ENCODE data around the gene TANGO2. TPM values are rescaled to one million over a fixed set of nuclear protein-coding genes. Genes with fewer than 3 reads are reported as not detected.
A peak's percentile ranks its signal among the peaks of the same experiment; 100 is the strongest.

The TANGO2 gene
- total RNA-seq, 1 donor from 2014 or later, result 10.0 TPM

- Mint-ChIP-seq H3K27me3 (ENCODE audit: insufficient read depth, low read depth) (peaks cover 26% of the 10 kb centered on the region), H3K36me3 (no peaks in the 10 kb centered on the region), H3K27ac (no peak overlapping the region), H3K9me3 (no peaks in the 10 kb centered on the region), H3K4me3 (no peak overlapping the region), H3K4me1 (peaks cover 14% of the 10 kb centered on the region)
- no peaks in the 10 kb centered on the region for H3K9me3 ChIP-seq (ENCODE audit: low read depth)
- H3K27ac ChIP-seq, result no peak overlapping the region
- H3K4me3 ChIP-seq, result peak overlapping the region; percentile 55
- H3K4me2 ChIP-seq, result peak overlapping the region; percentile 79
- H3K36me3 ChIP-seq, result no peaks in the 10 kb centered on the region
- H3K4me1 ChIP-seq, result peaks cover 5% of the 10 kb centered on the region
- H2AFZ ChIP-seq (replicated peaks), result peak overlapping the region; percentile 76
- H3K27me3 ChIP-seq, result peaks cover 69% of the 10 kb centered on the region
- peaks cover 8% of the 10 kb centered on the region for H3F3A ChIP-seq (ENCODE audit: low read depth)
- H3K79me2 ChIP-seq (ENCODE audit: low read depth), result no peaks in the 10 kb centered on the region
- no peak overlapping the region for H3K9ac ChIP-seq
- DNase-seq (ENCODE audit: low spot score), result peak; percentile 68
- peaks cover 20% of the 10 kb centered on the region for H4K20me1 ChIP-seq (ENCODE audit: low read depth)
- TF ChIP-seq, protein P1, sequence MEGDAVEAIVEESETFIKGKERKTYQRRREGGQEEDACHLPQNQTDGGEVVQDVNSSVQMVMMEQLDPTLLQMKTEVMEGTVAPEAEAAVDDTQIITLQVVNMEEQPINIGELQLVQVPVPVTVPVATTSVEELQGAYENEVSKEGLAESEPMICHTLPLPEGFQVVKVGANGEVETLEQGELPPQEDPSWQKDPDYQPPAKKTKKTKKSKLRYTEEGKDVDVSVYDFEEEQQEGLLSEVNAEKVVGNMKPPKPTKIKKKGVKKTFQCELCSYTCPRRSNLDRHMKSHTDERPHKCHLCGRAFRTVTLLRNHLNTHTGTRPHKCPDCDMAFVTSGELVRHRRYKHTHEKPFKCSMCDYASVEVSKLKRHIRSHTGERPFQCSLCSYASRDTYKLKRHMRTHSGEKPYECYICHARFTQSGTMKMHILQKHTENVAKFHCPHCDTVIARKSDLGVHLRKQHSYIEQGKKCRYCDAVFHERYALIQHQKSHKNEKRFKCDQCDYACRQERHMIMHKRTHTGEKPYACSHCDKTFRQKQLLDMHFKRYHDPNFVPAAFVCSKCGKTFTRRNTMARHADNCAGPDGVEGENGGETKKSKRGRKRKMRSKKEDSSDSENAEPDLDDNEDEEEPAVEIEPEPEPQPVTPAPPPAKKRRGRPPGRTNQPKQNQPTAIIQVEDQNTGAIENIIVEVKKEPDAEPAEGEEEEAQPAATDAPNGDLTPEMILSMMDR (IDR thresholded peaks at IDR 0.05), result no peak
- peak; percentile 86 for TF ChIP-seq EZH2 (IDR thresholded peaks at IDR 0.05)
- TF ChIP-seq EZH2phosphoT487 (IDR thresholded peaks at IDR 0.05), result peak; percentile 84
Observed at GRCh38 chr22:20015971-20016733, 4.8 kb upstream of the TANGO2 start.

DNA sequence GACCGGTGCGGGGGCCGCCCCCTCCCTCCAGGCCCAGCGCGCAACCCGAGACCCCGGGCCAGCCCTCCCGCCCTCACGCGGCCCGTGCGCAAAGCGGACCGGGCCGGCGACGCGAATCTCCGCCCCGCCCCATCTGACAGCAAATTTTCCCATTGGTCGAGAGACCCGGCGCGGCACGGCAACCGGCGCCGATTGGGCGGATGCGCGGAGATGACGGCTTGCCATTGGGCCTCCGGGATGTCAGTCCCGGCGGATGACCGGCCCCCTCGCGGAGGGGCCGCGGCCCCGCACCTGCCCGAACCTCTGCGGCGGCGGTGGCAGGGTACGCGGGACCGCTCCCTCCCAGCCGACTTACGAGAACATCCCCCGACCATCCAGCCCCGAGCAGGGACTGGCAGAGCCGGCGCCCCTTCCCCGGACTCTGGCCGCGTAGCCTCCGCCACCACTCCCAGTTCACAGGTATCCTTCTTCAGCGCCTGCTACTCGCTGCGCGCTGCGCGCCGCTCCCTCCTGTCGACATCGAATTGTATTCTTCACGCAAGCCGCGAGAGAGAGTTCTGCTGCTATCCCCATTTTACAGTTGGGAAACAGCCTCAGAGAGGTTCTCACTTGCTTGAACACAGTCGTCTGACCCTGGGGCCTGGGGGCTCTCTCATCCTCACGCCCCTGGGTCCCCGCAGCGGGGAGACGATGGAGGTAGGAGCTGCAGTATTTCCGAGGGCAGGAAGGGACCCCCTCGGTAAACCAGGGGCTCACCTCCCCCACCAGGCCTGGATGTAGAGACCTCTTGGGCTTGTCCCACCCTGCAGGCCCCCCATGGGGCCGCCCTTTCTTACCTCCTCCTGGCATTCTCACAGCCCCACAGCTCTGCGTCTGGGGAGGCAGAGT, 3.9 kb upstream of the TANGO2 start, which contains the start of gene ARVCF:
ARVCF (minus strand) TSS at position 90 of the 888 bp plus-strand sequence. CDS start 26,029 bp downstream, outside the sequence.
- Histone ChIP-seq H3K27ac (no peak within 1 kb of the TSS), H3K4me3 (peak within 1 kb of the TSS; percentile 55), H2AFZ (replicated peaks) (peak within 1 kb of the TSS; percentile 76), H3K4me1 (peaks cover 11% of the 10 kb centered on the region), H3K4me2 (peak within 1 kb of the TSS; percentile 79), H4K20me1 (ENCODE audit: low read depth) (peaks cover 27% of the 10 kb centered on the region), H3K27me3 (peaks cover 76% of the 10 kb centered on the region), H3K9ac (no peak within 1 kb of the TSS), H3K9me3 (ENCODE audit: low read depth) (no peaks in the 10 kb centered on the region), H3K36me3 (no peaks in the 10 kb centered on the region), H3K79me2 (ENCODE audit: low read depth) (no peaks in the 10 kb centered on the region), H3F3A (ENCODE audit: low read depth) (peaks cover 8% of the 10 kb centered on the region)
- H3K36me3 Mint-ChIP-seq, result no peaks in the 10 kb centered on the region
- no peak within 1 kb of the TSS for H3K27ac Mint-ChIP-seq
- TF ChIP-seq, protein P1 (IDR thresholded peaks at IDR 0.05), result no peak
- TF ChIP-seq EZH2phosphoT487 (IDR thresholded peaks at IDR 0.05) (no peak), EZH2 (IDR thresholded peaks at IDR 0.05) (no peak)
- DNase-seq (ENCODE audit: low spot score), result peak; percentile 94
- no peaks in the 10 kb centered on the region for H3K9me3 Mint-ChIP-seq
- peaks cover 19% of the 10 kb centered on the region for H3K4me1 Mint-ChIP-seq
- peak within 1 kb of the TSS; percentile 90 for H3K4me3 Mint-ChIP-seq
- H3K27me3 Mint-ChIP-seq (ENCODE audit: insufficient read depth, low read depth), result peaks cover 26% of the 10 kb centered on the region

DNA sequence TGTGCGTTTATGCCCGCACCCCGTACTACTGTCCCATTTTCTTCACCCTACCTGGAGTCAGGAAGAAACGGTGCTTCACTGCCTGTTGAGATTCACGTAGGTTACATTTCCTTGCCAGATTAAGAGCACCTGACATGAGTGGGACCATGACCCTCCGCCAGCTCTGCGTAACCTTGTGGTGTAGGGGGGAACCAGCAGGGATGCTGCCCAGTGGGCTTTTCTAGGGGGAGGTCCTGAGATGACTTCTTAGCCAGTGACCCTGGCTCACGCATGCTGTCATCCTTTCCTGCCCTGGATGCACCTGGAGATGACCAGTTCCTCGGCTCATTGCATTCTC, 3.3 kb upstream of the TANGO2 start:
- Histone ChIP-seq H3K36me3 (no peaks in the 10 kb centered on the region), H2AFZ (replicated peaks) (no peak overlapping the region), H4K20me1 (ENCODE audit: low read depth) (peaks cover 31% of the 10 kb centered on the region), H3K9ac (no peak overlapping the region), H3K9me3 (ENCODE audit: low read depth) (no peaks in the 10 kb centered on the region), H3K27ac (no peak overlapping the region), H3K4me2 (peak overlapping the region; percentile 79), H3F3A (ENCODE audit: low read depth) (peaks cover 8% of the 10 kb centered on the region), H3K27me3 (peaks cover 81% of the 10 kb centered on the region), H3K79me2 (ENCODE audit: low read depth) (no peaks in the 10 kb centered on the region), H3K4me3 (no peak overlapping the region), H3K4me1 (peaks cover 11% of the 10 kb centered on the region)
- DNase-seq (ENCODE audit: low spot score), result no peak
- no peaks in the 10 kb centered on the region for H3K36me3 Mint-ChIP-seq
- no peak overlapping the region for H3K27ac Mint-ChIP-seq
- peaks cover 22% of the 10 kb centered on the region for H3K4me1 Mint-ChIP-seq
- H3K9me3 Mint-ChIP-seq, result no peaks in the 10 kb centered on the region
- H3K4me3 Mint-ChIP-seq, result peak overlapping the region; percentile 90
- TF ChIP-seq, protein P1 (IDR thresholded peaks at IDR 0.05), result no peak
- TF ChIP-seq EZH2 (IDR thresholded peaks at IDR 0.05) (no peak), EZH2phosphoT487 (IDR thresholded peaks at IDR 0.05) (no peak)
- H3K27me3 Mint-ChIP-seq (ENCODE audit: insufficient read depth, low read depth), result peaks cover 28% of the 10 kb centered on the region
